Activated T-helper 1 cell treated with anti-CD3 and anti-CD28 coated beads, Interleukin-12 subunit alpha, Interleukin-12 subunit beta, Interleukin-2, Interleukin-4 antibody, amounts not matched to agents 30 ng/mL and 10 ng/mL and 1 ng/mL, durations not matched to agents 14 hours and 24 hours and 36 hours (primary cell): Measurements from ENCODE around the gene CHRDL1. TPM values are rescaled to one million over a fixed set of nuclear protein-coding genes. Genes with fewer than 3 reads are reported as not detected.

Experiments
- DNase-seq: peaks from one replicate; pipeline ENCODE4 v3.0.0; 2021; ENCODE audit warnings: low spot score
- H3K27ac Mint-ChIP-seq: one replicate; pipeline ENCODE4 v1.8.0; 2021; ENCODE audit warnings: mild to moderate bottlenecking, mixed read lengths
- H3K27me3 Mint-ChIP-seq: one replicate; pipeline ENCODE4 v1.8.0; 2022; ENCODE audit warnings: mild to moderate bottlenecking, moderate library complexity, mixed read lengths; ENCODE audit not compliant: insufficient read depth
- H3K36me3 Mint-ChIP-seq: one replicate; pipeline ENCODE4 v1.8.0; 2021; ENCODE audit warnings: low read depth, mixed read lengths
- H3K4me1 Mint-ChIP-seq: one replicate; pipeline ENCODE4 v1.8.0; 2021; ENCODE audit warnings: low read depth, mixed read lengths
- H3K4me3 Mint-ChIP-seq: one replicate; pipeline ENCODE4 v1.8.0; 2021; ENCODE audit warnings: mild to moderate bottlenecking, moderate library complexity, mixed read lengths
- H3K9me3 Mint-ChIP-seq: one replicate; pipeline ENCODE4 v1.8.0; 2021; ENCODE audit warnings: mixed read lengths
- intact Hi-C: fragments of 100-400 bp; cut with micrococcal nuclease; formaldehyde crosslinking; loops from one replicate; pipeline ENCODE4 v1.15.1; 2024
- total RNA-seq: library from RNA; stranded (reverse); gene quantifications from 2 replicates; pipeline ENCODE4 v1.2.3, GENCODE V29; 2022

Gene CHRDL1
- total RNA-seq, 1 donor from 2014 or later: not detected

DNA sequence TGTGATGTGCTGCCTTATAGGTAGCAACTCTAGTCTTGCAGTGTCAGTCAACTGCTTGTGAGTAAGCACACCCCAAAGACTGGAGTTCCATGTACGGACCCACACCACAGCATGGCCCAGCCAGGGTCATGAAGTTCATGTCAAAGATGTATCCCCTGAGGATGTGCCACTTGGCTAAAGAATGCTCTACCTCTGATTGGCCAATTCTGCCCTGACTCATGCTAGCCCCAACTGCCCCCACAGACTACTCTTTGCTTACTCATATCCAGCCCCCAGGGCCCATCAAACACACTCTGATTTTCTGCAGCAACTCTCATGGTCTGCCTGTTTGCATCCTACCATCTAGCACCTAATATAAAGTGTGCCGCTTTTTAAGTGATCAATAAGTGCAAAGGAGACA lies 62.5 kb downstream of the CHRDL1 start:
- no peak overlapping the region for H3K4me3 Mint-ChIP-seq
- intact Hi-C loops: no loop called here
- no peak overlapping the region for H3K27ac Mint-ChIP-seq
- no peaks in the 10 kb centered on the region for H3K36me3 Mint-ChIP-seq
- no peaks in the 10 kb centered on the region for H3K27me3 Mint-ChIP-seq
- H3K9me3 Mint-ChIP-seq: no peaks in the 10 kb centered on the region
- no peaks in the 10 kb centered on the region for H3K4me1 Mint-ChIP-seq
- no peak for DNase-seq

DNA sequence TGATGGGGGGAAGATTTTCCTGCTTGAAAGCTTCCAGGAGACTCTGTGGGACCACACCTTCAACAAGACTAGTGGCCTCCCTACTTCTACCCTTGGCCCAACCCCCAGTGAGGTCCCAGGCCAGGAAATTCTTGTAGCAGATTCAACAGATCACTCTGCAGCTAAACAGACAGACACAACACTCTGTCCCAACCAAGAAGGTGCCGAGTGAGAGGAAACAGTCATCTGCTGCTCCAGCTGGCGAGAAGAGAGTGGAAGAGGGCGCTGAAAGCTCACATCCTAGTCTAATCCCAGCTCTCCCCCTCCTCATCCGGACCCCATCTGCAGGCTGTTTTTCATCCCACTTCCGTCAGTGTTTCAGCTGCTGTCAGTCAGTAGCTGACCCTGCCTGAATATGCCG lies 63.4 kb downstream of the CHRDL1 start:
- DNase-seq: no peak
- Mint-ChIP-seq H3K4me1 (no peaks in the 10 kb centered on the region), H3K9me3 (no peaks in the 10 kb centered on the region), H3K4me3 (no peak overlapping the region), H3K27ac (no peak overlapping the region), H3K36me3 (no peaks in the 10 kb centered on the region), H3K27me3 (no peaks in the 10 kb centered on the region)
- intact Hi-C loops: no loop called here

DNA sequence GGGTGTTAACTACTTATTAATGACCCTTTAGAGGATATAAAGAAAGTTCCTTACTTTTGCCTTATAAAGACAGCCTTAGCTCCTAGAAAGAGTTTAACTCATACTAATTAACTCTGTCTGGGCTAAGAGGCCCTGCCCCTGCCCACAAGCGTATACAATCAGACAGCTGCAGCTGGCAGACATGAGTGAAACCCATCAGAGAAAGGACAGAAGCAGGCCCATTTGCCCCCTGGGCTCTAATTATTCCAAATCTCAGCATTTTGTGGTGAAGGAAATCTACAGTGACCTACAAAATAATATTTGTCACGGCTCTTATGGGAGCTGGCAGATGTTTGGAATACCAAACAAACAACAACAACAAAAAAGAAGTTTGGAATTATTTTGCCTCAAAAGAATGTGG lies 71.8 kb downstream of the CHRDL1 start:
- Mint-ChIP-seq H3K36me3 (no peaks in the 10 kb centered on the region), H3K4me1 (no peaks in the 10 kb centered on the region), H3K9me3 (no peaks in the 10 kb centered on the region), H3K27me3 (no peaks in the 10 kb centered on the region), H3K4me3 (no peak overlapping the region), H3K27ac (no peak overlapping the region)
- intact Hi-C loops: no loop called here
- no peak for DNase-seq

DNA sequence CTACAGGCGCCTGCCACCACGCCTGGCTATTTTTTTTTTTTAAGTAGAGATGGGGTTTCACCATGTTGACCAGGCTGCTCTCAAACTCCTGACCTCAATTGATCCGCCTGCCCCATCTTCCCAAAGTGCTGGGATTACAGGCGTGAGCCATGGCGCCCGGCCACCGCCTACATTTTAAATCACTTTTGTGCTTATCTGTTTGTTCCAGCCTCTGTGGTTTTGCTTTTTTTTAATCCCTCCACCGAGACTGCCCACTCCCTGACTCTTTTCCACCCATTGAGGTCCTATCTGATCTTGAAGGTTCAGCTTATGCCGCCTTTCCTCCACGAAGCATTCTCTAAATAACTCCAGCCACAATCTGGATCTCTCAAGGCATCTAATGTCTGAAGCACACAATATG lies 73.5 kb downstream of the CHRDL1 start:
- Mint-ChIP-seq H3K9me3 (no peaks in the 10 kb centered on the region), H3K36me3 (no peaks in the 10 kb centered on the region), H3K27me3 (no peaks in the 10 kb centered on the region), H3K4me3 (no peak overlapping the region), H3K27ac (no peak overlapping the region), H3K4me1 (no peaks in the 10 kb centered on the region)
- DNase-seq: no peak
- intact Hi-C loops: no loop called here

DNA sequence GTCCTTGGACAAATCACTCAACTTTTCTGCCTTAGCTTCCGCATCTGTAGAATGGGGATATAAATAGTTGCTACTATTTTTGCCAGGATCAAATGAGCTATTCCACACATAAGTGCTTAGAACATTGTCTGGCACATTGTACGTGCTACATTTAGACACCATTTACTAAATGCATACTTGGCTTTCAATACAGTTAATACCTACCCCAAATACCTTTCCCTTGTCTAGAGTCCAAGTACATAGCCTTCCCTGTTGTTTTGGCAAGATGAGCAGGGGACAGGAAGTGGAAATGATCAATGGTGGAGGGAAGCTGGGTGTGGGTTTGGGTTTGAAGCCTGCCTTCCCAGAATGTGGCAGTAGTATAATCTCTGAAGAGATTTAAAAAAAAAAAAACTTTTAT lies 82.0 kb downstream of the CHRDL1 start:
- Mint-ChIP-seq H3K27ac (no peak overlapping the region), H3K4me3 (no peak overlapping the region)
- intact Hi-C loops: no loop called here

DNA sequence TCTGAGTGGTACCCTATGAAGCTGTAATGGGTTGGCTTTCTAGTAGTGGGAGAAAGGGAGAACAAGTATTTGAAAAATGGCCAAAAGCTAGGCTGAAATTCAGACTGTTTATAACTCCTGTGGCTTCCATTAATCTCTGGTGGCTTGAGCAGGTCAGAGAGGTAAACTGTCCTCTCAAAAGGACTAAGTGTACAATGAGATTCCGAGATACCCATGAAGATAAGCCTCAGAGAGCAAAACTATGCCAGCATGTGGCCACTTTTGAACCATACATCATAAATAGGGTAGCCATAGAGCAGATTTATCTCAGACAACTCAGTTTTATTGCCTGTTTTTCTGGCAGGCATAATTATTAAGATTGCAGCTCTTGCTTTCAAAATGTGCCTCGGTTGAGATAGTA lies 89.2 kb downstream of the CHRDL1 start:
- intact Hi-C loops: no loop called here
- Mint-ChIP-seq H3K27ac (no peak overlapping the region), H3K4me1 (no peaks in the 10 kb centered on the region), H3K36me3 (no peaks in the 10 kb centered on the region), H3K9me3 (no peaks in the 10 kb centered on the region), H3K4me3 (no peak overlapping the region), H3K27me3 (peaks cover 4% of the 10 kb centered on the region)
- no peak for DNase-seq

More for the DNA sequence above, 82.0 kb downstream of the CHRDL1 start:
- no peaks in the 10 kb centered on the region for H3K36me3 Mint-ChIP-seq
- no peaks in the 10 kb centered on the region for H3K9me3 Mint-ChIP-seq
- no peak for DNase-seq
- no peaks in the 10 kb centered on the region for H3K4me1 Mint-ChIP-seq
- no peaks in the 10 kb centered on the region for H3K27me3 Mint-ChIP-seq

DNA sequence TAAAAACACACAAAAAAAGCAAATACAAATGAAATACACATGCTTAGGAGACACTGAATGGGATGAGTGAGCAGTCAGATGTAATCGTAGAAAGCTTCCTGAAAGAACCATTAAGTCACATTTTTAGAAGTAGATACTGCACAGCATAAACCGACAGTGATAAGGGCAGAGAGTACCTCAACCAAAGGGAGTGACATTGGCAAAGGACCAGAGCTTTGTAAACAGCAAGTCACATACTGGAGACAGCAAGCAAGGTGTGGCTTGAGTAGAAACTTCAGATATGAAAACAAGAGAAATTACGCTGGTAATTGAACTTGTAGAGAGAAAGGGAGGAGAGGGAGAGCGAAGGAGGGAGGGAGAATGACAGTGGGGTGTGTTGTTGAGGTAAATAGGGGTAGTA lies 92.0 kb downstream of the CHRDL1 start:
- no peaks in the 10 kb centered on the region for H3K9me3 Mint-ChIP-seq
- H3K4me3 Mint-ChIP-seq: no peak overlapping the region
- H3K36me3 Mint-ChIP-seq: no peaks in the 10 kb centered on the region
- DNase-seq: no peak
- intact Hi-C loops: no loop called here
- no peaks in the 10 kb centered on the region for H3K4me1 Mint-ChIP-seq
- H3K27me3 Mint-ChIP-seq: peaks cover 4% of the 10 kb centered on the region
- no peak overlapping the region for H3K27ac Mint-ChIP-seq

DNA sequence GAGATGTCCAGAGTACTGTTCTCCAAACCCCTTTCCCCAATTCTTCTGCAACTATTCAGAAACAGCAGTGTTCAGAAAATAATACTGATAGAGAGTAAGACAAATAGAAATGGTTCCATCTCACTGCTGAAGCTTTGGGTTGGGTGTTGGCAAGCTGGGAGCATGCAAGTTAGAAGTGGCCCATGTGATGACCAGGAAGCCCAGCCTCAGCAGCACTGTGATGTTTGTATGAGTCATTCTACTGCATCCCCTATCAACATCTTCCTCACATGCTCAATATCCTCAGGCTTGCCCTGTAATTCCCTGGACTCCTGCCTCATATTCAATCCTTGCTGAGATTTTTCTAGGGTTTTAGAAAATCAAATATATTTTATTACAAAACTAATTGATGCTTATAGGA lies 96.5 kb downstream of the CHRDL1 start:
- no peak for DNase-seq
- Mint-ChIP-seq H3K4me1 (no peaks in the 10 kb centered on the region), H3K27me3 (peaks cover 4% of the 10 kb centered on the region), H3K4me3 (no peak overlapping the region), H3K9me3 (no peaks in the 10 kb centered on the region), H3K36me3 (no peaks in the 10 kb centered on the region), H3K27ac (no peak overlapping the region)
- intact Hi-C loops: no loop called here

DNA sequence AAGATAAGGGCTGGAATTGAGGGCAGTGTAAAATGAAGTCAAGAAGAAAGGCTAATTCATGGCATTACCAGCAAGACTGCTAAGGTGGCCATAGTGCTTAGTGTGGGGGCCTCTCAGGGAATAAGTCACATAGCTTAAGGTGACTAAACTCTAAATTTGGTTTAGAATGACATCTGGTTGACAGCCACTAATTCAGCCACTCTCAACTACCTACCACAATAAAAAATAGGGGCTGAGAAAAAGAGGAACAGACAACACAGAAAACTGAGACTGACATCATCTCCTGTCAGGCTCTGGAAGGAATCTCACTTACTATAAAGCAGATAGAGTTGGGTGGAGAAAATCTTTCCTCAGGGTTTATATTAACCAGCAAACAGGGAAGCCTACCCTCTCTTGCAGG lies 96.9 kb downstream of the CHRDL1 start:
- H3K27ac Mint-ChIP-seq: no peak overlapping the region
- no peaks in the 10 kb centered on the region for H3K36me3 Mint-ChIP-seq
- peaks cover 3% of the 10 kb centered on the region for H3K27me3 Mint-ChIP-seq
- intact Hi-C loops: no loop called here
- no peaks in the 10 kb centered on the region for H3K9me3 Mint-ChIP-seq
- no peak overlapping the region for H3K4me3 Mint-ChIP-seq
- DNase-seq: no peak
- no peaks in the 10 kb centered on the region for H3K4me1 Mint-ChIP-seq

DNA sequence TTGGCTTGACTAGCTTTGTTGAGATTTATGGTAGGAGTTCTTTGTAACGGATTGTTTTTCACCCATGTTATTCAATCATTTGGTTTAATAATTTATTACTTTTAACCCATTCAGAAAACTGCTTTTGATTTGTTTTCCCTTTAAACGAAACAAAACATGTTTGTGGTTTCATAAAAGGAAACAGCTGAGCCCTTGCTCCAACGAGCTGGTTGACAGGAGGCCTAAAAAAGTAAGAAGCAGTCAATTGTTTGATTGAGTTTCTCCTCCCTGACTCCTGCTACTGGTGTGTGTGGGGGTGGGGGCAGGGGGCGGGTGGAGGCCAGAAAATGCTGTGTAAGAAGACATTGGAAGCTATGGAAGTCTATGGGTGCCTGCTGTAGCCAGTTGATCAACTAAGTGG lies 102.8 kb downstream of the CHRDL1 start:
- no peak for DNase-seq
- Mint-ChIP-seq H3K4me1 (no peaks in the 10 kb centered on the region), H3K27ac (no peak overlapping the region), H3K4me3 (no peak overlapping the region), H3K9me3 (no peaks in the 10 kb centered on the region), H3K27me3 (no peaks in the 10 kb centered on the region), H3K36me3 (no peaks in the 10 kb centered on the region)
- intact Hi-C loops: no loop called here

DNA sequence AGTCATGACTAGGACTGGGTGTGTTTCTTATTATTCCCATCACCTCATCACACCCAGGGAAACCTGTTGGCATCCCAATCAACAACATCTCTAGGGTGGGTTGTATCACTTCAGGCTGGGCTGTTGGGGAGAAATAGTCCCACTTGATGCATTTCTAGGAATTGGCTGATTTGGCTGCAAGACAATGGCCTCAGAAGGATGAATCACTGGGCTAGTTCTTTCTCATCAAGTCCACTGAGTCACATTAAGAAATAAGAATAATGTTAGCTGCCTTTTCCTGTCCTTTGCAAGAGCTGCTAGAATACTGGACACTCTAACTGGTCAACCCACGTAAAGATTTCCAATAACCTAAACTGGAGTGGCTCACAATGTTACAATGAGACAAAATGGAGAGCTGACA lies 104.2 kb downstream of the CHRDL1 start:
- Mint-ChIP-seq H3K9me3 (no peaks in the 10 kb centered on the region), H3K27me3 (no peaks in the 10 kb centered on the region), H3K4me1 (no peaks in the 10 kb centered on the region), H3K36me3 (no peaks in the 10 kb centered on the region), H3K4me3 (no peak overlapping the region), H3K27ac (no peak overlapping the region)
- DNase-seq: no peak
- intact Hi-C loops: no loop called here

DNA sequence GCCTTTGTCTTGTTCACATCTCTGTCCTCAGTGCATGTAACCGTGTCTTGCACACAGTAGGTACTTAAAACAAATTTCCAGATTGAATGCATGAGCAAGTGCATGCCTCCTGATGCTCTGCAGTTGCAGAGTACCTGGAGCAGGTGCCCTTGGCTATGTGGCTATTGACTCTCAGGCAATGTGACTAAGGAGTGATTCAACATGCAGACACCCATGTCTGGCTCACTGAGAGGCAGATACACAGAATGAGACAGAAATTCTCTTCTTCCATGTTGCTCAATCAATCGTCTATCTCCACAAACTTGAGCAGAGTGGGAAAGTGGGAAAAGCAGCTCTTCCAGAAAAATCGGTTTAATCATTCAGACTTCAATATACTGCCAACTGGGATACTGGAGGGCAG lies 111.0 kb downstream of the CHRDL1 start:
- H3K4me1 Mint-ChIP-seq: no peaks in the 10 kb centered on the region
- H3K9me3 Mint-ChIP-seq: no peaks in the 10 kb centered on the region
- intact Hi-C loops: no loop called here
- DNase-seq: no peak
- H3K27me3 Mint-ChIP-seq: no peaks in the 10 kb centered on the region
- H3K27ac Mint-ChIP-seq: no peak overlapping the region
- no peaks in the 10 kb centered on the region for H3K36me3 Mint-ChIP-seq
- no peak overlapping the region for H3K4me3 Mint-ChIP-seq

DNA sequence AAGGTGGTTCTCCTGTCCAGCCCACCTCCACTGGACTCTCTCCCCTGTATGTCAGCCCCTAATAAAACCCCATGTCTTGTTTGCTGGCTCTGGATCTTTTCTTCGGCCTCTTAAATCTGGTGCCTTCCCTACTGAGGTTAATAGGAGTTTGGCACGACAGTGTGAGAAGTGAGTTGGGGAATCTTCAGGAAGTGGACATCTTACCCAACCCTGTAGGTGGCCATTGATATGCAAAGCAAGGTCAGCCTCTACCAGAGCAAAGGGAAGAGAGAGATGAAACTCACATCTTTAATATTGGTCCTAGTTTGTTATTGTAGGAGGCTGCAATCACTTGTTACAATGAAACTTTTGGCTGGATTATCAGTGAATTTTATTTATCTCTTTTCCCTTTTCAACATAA lies 111.7 kb downstream of the CHRDL1 start:
- DNase-seq: no peak

DNA sequence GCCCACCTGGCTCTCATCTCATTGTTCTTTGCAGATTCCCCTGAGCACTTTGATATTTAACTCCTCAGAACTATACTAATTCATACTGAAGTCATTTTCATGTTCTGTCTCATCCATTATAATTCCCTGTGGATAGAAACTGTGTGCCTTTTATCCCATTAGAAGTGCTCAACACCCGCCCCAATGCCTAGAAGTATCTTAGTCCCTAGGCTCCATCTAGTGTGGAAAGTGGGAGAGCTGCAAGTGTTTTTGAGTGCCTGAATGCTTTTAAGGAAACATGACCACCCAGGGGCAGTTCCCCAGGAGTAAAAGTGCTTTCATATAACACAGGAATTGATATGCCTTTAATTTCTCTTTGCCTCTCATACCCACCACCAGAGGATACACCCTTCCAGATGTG lies 117.0 kb downstream of the CHRDL1 start:
- DNase-seq: no peak
- no peaks in the 10 kb centered on the region for H3K9me3 Mint-ChIP-seq
- H3K36me3 Mint-ChIP-seq: no peaks in the 10 kb centered on the region
- no peak overlapping the region for H3K27ac Mint-ChIP-seq
- no peak overlapping the region for H3K4me3 Mint-ChIP-seq
- H3K27me3 Mint-ChIP-seq: no peaks in the 10 kb centered on the region
- intact Hi-C loops: no loop called here
- H3K4me1 Mint-ChIP-seq: no peaks in the 10 kb centered on the region

More for the DNA sequence above, 111.7 kb downstream of the CHRDL1 start:
- no peaks in the 10 kb centered on the region for H3K4me1 Mint-ChIP-seq
- H3K27ac Mint-ChIP-seq: no peak overlapping the region
- no peaks in the 10 kb centered on the region for H3K36me3 Mint-ChIP-seq
- H3K9me3 Mint-ChIP-seq: no peaks in the 10 kb centered on the region
- no peaks in the 10 kb centered on the region for H3K27me3 Mint-ChIP-seq
- no peak overlapping the region for H3K4me3 Mint-ChIP-seq
- intact Hi-C loops: no loop called here
